Activated naive CD8-positive, alpha-beta T cell treated with anti-CD3 and anti-CD28 coated beads, Interleukin-2, amount 50 U/mL, for 16 hours (primary cell): ENCODE measurements around the gene C1orf210.

ENCODE experiments used
- DNase-seq: peaks from one replicate; pipeline ENCODE4 v3.0.0-alpha.2; 2020; ENCODE audit warnings: low read depth, low spot score

C1orf210 gene

GRCh38 chr1:43294761-43295160, 9.4 kb upstream of the C1orf210 start:
- DNase-seq = no peak

GRCh38 chr1:43293896-43294760, 8.7 kb upstream of the C1orf210 start:
- no peak for DNase-seq

GRCh38 chr1:43293176-43293575, 7.8 kb upstream of the C1orf210 start:
- DNase-seq = no peak

GRCh38 chr1:43292679-43293078, 7.3 kb upstream of the C1orf210 start:
- DNase-seq = no peak

GRCh38 chr1:43292216-43292615, 6.8 kb upstream of the C1orf210 start:
- no peak for DNase-seq

- DNase-seq = no peak
Measured at GRCh38 chr1:43288785-43289706, 3.7 kb upstream of the C1orf210 start.

- no peak for DNase-seq
Measured at GRCh38 chr1:43288058-43288784, 2.8 kb upstream of the C1orf210 start.

GRCh38 chr1:43286533-43286932, 1.2 kb upstream of the C1orf210 start:
- no peak for DNase-seq

- no peak for DNase-seq
Measured at GRCh38 chr1:43286115-43286514, 734 bp upstream of the C1orf210 start.

- no peak for DNase-seq
Measured at GRCh38 chr1:43284546-43285110, 753 bp downstream of the C1orf210 start.

- DNase-seq = no peak
Measured at GRCh38 chr1:43284065-43284464, 1.3 kb downstream of the C1orf210 start.

GRCh38 chr1:43282220-43283195, 2.9 kb downstream of the C1orf210 start:
- no peak for DNase-seq

- DNase-seq = no peak
Measured at GRCh38 chr1:43280692-43281091, 4.7 kb downstream of the C1orf210 start.

GRCh38 chr1:43279666-43280065, 5.7 kb downstream of the C1orf210 start:
- no peak for DNase-seq

GRCh38 chr1:43279161-43279560, 6.2 kb downstream of the C1orf210 start:
- no peak for DNase-seq

- no peak for DNase-seq
Measured at GRCh38 chr1:43277116-43277876, 8.1 kb downstream of the C1orf210 start.

GRCh38 chr1:43276673-43277072, 8.7 kb downstream of the C1orf210 start:
- no peak for DNase-seq

GRCh38 chr1:43275826-43276620, 9.4 kb downstream of the C1orf210 start:
- DNase-seq = no peak

- DNase-seq = no peak
Measured at GRCh38 chr1:43274804-43275180, 10.6 kb downstream of the C1orf210 start.
